Neural progenitor cell (in vitro differentiated cells): Measurements from ENCODE around the gene LMO1.

Experiments
- CTCF ChIP-seq: fragments of 200-600 bp; sonication (generic); IDR thresholded peaks from 2 replicates; pipeline ENCODE4 v1.5.1; 2017; ENCODE audit warnings: antibody characterized with exemption, mild to moderate bottlenecking
- EZH2 ChIP-seq: fragments of 200-600 bp; sonication (generic); IDR thresholded peaks from 2 replicates; pipeline ENCODE4 v1.6.1; 2017; ENCODE audit warnings: antibody characterized with exemption, mild to moderate bottlenecking, moderate library complexity
- EZH2phosphoT487 ChIP-seq: fragments of 200-600 bp; sonication (generic); IDR thresholded peaks from 2 replicates; pipeline ENCODE4 v1.6.1; 2017; ENCODE audit warnings: antibody characterized with exemption

DNA sequence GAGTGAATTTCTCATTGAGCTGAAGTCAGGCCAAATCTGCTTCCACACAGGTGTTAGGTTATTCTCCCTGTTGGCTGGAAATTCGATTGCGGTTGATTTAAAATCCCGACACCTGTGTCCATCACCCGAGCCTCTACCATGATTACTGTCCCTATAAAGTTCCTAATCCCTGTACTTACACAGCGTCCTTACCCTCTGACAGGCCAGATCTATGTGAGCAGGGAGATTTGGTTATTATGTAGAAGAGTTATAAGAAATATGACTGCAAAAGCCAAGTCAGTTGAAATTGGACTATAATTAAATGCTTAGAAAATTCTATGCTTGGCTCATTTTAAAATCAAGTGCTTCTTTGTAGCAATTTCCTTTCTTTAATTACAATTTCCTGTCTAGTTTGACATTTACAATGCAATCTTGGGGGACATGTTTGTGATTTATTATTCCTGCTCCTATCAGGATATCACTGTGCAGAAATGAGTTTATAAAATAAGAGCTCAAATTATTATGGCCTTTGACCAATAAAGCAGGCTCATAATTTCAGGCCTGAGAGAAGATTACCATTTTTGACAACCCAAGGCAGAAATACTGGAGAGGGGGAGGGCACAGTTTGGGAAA lies 32.5 kb upstream of the LMO1 start:
- TF ChIP-seq EZH2phosphoT487: no peak
- TF ChIP-seq EZH2: no peak
- TF ChIP-seq CTCF: no peak
